ENCODE data around the gene RNFT2. TPM values are rescaled to one million over a fixed set of nuclear protein-coding genes. Genes with fewer than 3 reads are reported as not detected.
"Not testable (repeated sequence)": the region's sequence is repeated elsewhere in the genome, so short reads cannot be mapped to it uniquely, and the experiment has no call there.

Gene RNFT2
- total RNA-seq, 1 experiment from 2014 or later, result 29.5 TPM

GRCh38 chr12:116784238-116784612 is 46.1 kb downstream of the RNFT2 start:
- no peak overlapping the region for H3K4me2 ChIP-seq (ENCODE audit: insufficient read depth, insufficient read length, low read length)
- H3K9me3 Mint-ChIP-seq, result no peaks in the 10 kb centered on the region
- no peak overlapping the region for H2BK15ac ChIP-seq (ENCODE audit: low read depth, low read length)
- H3K18ac ChIP-seq (ENCODE audit: insufficient read length, low read depth, low read length), result no peak overlapping the region
- no peak overlapping the region for H2AK5ac ChIP-seq (ENCODE audit: insufficient read length, low read length)
- H3K79me1 ChIP-seq (ENCODE audit: insufficient read depth, low read depth, low read length, poor library complexity, severe bottlenecking), result no peaks in the 10 kb centered on the region
- H3K56ac ChIP-seq (ENCODE audit: insufficient read length, low read depth, low read length), result no peak overlapping the region
- H3K9ac ChIP-seq (ENCODE audit: extremely low read depth, insufficient read length, low read length), result no peak overlapping the region
- H4K91ac ChIP-seq (ENCODE audit: insufficient read length, low read depth, low read length), result no peak overlapping the region
- H3T11ph ChIP-seq (ENCODE audit: low read length), result no peak overlapping the region
- H3K4me3 Mint-ChIP-seq, result no peak overlapping the region
- WGBS (ENCODE audit: extremely low coverage, insufficient read length, low lambda C conversion rate), result no CpG with 5 or more reads among the region's 7 CpGs
- H3K4me1 ChIP-seq (ENCODE audit: insufficient read depth, low read length), result no peaks in the 10 kb centered on the region
- TF ChIP-seq CTCF (conservative IDR thresholded peaks at IDR 0.05), result no peak
- H3K14ac ChIP-seq (ENCODE audit: insufficient read depth, low read length), result no peak overlapping the region
- H2BK12ac ChIP-seq (ENCODE audit: insufficient read length, low read depth, low read length), result no peak overlapping the region
- H3K27ac ChIP-seq (ENCODE audit: insufficient read length, low read depth, low read length), result no peak overlapping the region
- DNase-seq, result no peak
- no peaks in the 10 kb centered on the region for H3K9me3 ChIP-seq (ENCODE audit: control insufficient read depth, low read depth, low read length)
- no peak overlapping the region for H2BK120ac ChIP-seq (ENCODE audit: low read depth, low read length, poor library complexity, severe bottlenecking)
- H3K27ac Mint-ChIP-seq, result no peak overlapping the region
- no peak overlapping the region for H2BK5ac ChIP-seq (ENCODE audit: insufficient read length, low read length)
- H3K4me1 Mint-ChIP-seq, result no peaks in the 10 kb centered on the region
- H3K36me3 Mint-ChIP-seq (ENCODE audit: insufficient read depth in 1 of 3, low read depth in 3 of 3), result peaks cover 29 to 75% (median 73%) of the 10 kb centered on the region in 3 experiments
- H4K20me1 ChIP-seq (ENCODE audit: control insufficient read depth, insufficient read depth, insufficient read length), result no peaks in the 10 kb centered on the region
- H3K23me2 ChIP-seq (ENCODE audit: insufficient read length, low read depth, low read length, poor library complexity, severe bottlenecking), result no peaks in the 10 kb centered on the region
- no peak overlapping the region for H3K4ac ChIP-seq (ENCODE audit: low read depth, low read length)
- no peaks in the 10 kb centered on the region for H3K27me3 ChIP-seq (ENCODE audit: insufficient read depth, low read length)
- peak overlapping the region; percentile 12 for H4K5ac ChIP-seq (ENCODE audit: insufficient read length, low read depth, low read length)
- no peak overlapping the region for H3K23ac ChIP-seq (ENCODE audit: insufficient read length, low read depth, low read length)
- no peak overlapping the region for H2BK20ac ChIP-seq (ENCODE audit: low read depth, low read length, poor library complexity, severe bottlenecking)
- no peak overlapping the region for H2AFZ ChIP-seq (ENCODE audit: low read length)
- H3K79me2 ChIP-seq (ENCODE audit: insufficient read depth, low read length), result no peaks in the 10 kb centered on the region
- no peak overlapping the region for H4K8ac ChIP-seq (replicated peaks; ENCODE audit: insufficient read length, low read depth, low read length)
- H3K27me3 Mint-ChIP-seq (ENCODE audit: low read depth), result no peaks in the 10 kb centered on the region

GRCh38 chr12:116789562-116789961 is 51.4 kb downstream of the RNFT2 start:
- not testable (repeated sequence) for H2BK20ac ChIP-seq (ENCODE audit: low read depth, low read length, poor library complexity, severe bottlenecking); H3K18ac ChIP-seq (ENCODE audit: insufficient read length, low read depth, low read length); H2AK5ac ChIP-seq (ENCODE audit: insufficient read length, low read length); H3K4me1 ChIP-seq (ENCODE audit: insufficient read depth, low read length); H2BK120ac ChIP-seq (ENCODE audit: low read depth, low read length, poor library complexity, severe bottlenecking); H3K27ac ChIP-seq (ENCODE audit: insufficient read length, low read depth, low read length); H3K4me1 Mint-ChIP-seq; H3K27ac Mint-ChIP-seq; H2BK5ac ChIP-seq (ENCODE audit: insufficient read length, low read length); H2BK15ac ChIP-seq (ENCODE audit: low read depth, low read length); H3K27me3 ChIP-seq (ENCODE audit: insufficient read depth, low read length); H4K91ac ChIP-seq (ENCODE audit: insufficient read length, low read depth, low read length); DNase-seq; H3K23ac ChIP-seq (ENCODE audit: insufficient read length, low read depth, low read length); H3K4me2 ChIP-seq (ENCODE audit: insufficient read depth, insufficient read length, low read length); H2BK12ac ChIP-seq (ENCODE audit: insufficient read length, low read depth, low read length); H3K79me2 ChIP-seq (ENCODE audit: insufficient read depth, low read length); H3K9me3 ChIP-seq (ENCODE audit: control insufficient read depth, low read depth, low read length); H4K8ac ChIP-seq (replicated peaks; ENCODE audit: insufficient read length, low read depth, low read length); H3K23me2 ChIP-seq (ENCODE audit: insufficient read length, low read depth, low read length, poor library complexity, severe bottlenecking); H3K4ac ChIP-seq (ENCODE audit: low read depth, low read length); H3K56ac ChIP-seq (ENCODE audit: insufficient read length, low read depth, low read length); H3K79me1 ChIP-seq (ENCODE audit: insufficient read depth, low read depth, low read length, poor library complexity, severe bottlenecking); H3K27me3 Mint-ChIP-seq (ENCODE audit: low read depth); H3K9me3 Mint-ChIP-seq; H3K9ac ChIP-seq (ENCODE audit: extremely low read depth, insufficient read length, low read length); H3T11ph ChIP-seq (ENCODE audit: low read length); H3K14ac ChIP-seq (ENCODE audit: insufficient read depth, low read length); H4K5ac ChIP-seq (ENCODE audit: insufficient read length, low read depth, low read length); H2AFZ ChIP-seq (ENCODE audit: low read length); H4K20me1 ChIP-seq (ENCODE audit: control insufficient read depth, insufficient read depth, insufficient read length); H3K4me3 Mint-ChIP-seq
- peaks cover 16 to 35% (median 34%) of the 10 kb centered on the region in 3 experiments for H3K36me3 Mint-ChIP-seq (ENCODE audit: insufficient read depth in 1 of 3, low read depth in 3 of 3)

Data from H9 (cell line).